ENCODE data around the gene INHBB. TPM values are rescaled to one million over a fixed set of nuclear protein-coding genes. Genes with fewer than 3 reads are reported as not detected.

The INHBB gene
- total RNA-seq, 6 donors from 2014 or later: 2.3 to 12.4 (median 8.0) TPM

DNA sequence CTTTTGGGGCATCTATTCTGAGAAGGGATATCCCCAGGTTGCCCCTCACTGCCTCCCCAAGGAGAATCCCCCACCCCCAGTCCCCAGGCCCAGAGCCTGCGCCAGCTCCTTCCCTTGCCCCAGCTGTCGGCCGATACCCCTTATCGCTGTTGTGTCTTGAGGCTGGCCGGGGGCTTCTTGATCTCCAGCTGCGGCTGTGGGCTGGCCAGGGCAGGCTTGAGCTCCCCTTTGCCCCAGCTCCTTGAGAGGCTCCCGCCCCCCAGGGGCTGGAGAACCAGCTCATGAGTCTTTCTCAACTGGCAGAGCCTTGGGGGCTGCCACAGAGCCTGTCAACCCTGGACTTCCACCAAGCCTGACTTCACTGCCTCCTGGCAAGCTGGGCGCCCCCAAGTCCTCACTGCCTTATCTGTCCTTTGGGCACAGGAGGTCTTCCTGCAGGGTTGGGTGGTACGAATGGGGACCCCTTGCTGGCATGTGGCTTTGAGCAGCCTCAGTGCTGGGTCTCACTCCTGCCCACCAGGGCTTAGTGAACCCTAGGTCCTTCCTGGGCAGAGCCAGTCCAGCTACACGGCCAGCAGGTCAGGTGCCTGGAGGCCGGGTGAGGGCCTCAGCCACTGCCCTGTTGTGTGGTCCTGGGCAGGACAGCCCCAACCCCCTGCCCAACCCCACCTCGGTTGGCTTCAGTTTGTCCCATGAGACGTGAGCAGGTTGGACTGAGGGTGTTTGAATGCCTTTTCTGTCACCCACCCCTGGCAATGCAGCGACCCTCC lies 29.5 kb downstream of the INHBB start:
- TF ChIP-seq, protein P1, sequence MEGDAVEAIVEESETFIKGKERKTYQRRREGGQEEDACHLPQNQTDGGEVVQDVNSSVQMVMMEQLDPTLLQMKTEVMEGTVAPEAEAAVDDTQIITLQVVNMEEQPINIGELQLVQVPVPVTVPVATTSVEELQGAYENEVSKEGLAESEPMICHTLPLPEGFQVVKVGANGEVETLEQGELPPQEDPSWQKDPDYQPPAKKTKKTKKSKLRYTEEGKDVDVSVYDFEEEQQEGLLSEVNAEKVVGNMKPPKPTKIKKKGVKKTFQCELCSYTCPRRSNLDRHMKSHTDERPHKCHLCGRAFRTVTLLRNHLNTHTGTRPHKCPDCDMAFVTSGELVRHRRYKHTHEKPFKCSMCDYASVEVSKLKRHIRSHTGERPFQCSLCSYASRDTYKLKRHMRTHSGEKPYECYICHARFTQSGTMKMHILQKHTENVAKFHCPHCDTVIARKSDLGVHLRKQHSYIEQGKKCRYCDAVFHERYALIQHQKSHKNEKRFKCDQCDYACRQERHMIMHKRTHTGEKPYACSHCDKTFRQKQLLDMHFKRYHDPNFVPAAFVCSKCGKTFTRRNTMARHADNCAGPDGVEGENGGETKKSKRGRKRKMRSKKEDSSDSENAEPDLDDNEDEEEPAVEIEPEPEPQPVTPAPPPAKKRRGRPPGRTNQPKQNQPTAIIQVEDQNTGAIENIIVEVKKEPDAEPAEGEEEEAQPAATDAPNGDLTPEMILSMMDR (IDR thresholded peaks at IDR 0.05): no peak
- no peak for TF ChIP-seq POLR2A (IDR thresholded peaks at IDR 0.05)
- H3K27me3 ChIP-seq: no peaks in the 10 kb centered on the region
- ATAC-seq (ENCODE audit: low FRiP score in 2 of 2): no peak
- WGBS, 2 donors: 85 to 92% methylated on average over 4 to 11 of the region's 14 CpGs
- H3K4me1 ChIP-seq: no peaks in the 10 kb centered on the region
- H3K27ac ChIP-seq: no peak overlapping the region
- H3K9me3 ChIP-seq: no peaks in the 10 kb centered on the region
- DNase-seq: no peak
- H3K4me3 ChIP-seq: no peak overlapping the region
- no peaks in the 10 kb centered on the region for H3K36me3 ChIP-seq

DNA sequence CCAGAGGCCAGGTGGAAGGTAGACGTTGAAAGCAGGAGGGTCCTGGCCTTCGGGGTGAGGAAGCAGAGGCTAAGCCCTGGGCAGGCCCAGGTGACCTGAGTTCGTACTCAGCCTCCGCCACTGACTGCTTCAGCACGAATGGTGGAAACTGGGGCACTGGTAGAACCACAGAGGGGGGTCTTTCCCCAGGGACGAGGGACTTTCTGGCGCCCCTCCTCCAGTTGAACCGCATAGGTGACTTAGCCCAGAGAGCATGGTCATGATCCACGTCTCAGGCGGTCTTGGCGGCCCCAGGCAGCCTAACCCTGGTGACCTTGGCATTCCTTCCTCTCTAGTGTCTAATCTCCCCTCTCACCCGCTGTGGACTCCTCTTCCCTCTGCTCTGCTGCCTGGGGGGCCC lies 30.2 kb downstream of the INHBB start:
- TF ChIP-seq POLR2AphosphoS5 (IDR thresholded peaks at IDR 0.05) (no peak), POLR2A (IDR thresholded peaks at IDR 0.05) (no peak)
- no peak for ATAC-seq (ENCODE audit: low FRiP score in 2 of 2)

GRCh38 chr2:120376679-120377640 lies 31.0 kb downstream of the INHBB start:
- Histone ChIP-seq H3K36me3 (no peaks in the 10 kb centered on the region), H3K4me1 (no peaks in the 10 kb centered on the region), H3K4me3 (no peak overlapping the region), H3K27ac (no peak overlapping the region), H3K9me3 (no peaks in the 10 kb centered on the region), H3K27me3 (no peaks in the 10 kb centered on the region)
- no peak for ATAC-seq (ENCODE audit: low FRiP score in 2 of 2)
- WGBS, 2 donors: 73 to 74% methylated on average over 9 to 17 of the region's 19 CpGs
- DNase-seq: no peak
- TF ChIP-seq POLR2AphosphoS5 (IDR thresholded peaks at IDR 0.05): no peak
- no peak for TF ChIP-seq EP300 (IDR thresholded peaks at IDR 0.05)
- TF ChIP-seq, protein P1 (IDR thresholded peaks at IDR 0.05): no peak
- no peak for TF ChIP-seq POLR2A (IDR thresholded peaks at IDR 0.05)

More for the DNA sequence above, 30.2 kb downstream of the INHBB start:
- no peaks in the 10 kb centered on the region for H3K4me1 ChIP-seq
- no peaks in the 10 kb centered on the region for H3K9me3 ChIP-seq
- no peak overlapping the region for H3K27ac ChIP-seq
- WGBS, 2 donors: 82 to 87% methylated on average over 12 of the region's 12 CpGs
- no peak for DNase-seq
- no peaks in the 10 kb centered on the region for H3K36me3 ChIP-seq
- H3K27me3 ChIP-seq: no peaks in the 10 kb centered on the region
- H3K4me3 ChIP-seq: no peak overlapping the region

DNA sequence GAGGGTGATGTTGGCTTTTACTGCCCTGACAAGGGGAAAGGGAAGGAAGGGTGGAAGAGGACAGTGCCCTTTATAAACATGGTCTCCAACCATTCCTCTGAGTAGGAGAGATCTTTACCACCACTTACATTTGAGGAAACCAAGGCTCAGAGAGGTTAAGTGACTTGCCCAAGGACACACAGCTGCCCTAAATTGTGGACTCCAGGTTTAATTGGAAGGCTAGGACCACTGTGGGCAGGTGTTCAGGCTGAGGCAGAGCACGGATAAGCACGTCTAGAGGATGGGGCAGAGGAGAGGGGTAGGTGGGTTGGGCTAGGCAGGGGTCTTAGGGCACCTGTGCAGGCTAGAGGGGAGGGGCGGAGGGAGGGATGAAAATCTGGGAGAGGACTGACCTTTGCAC lies 32.7 kb downstream of the INHBB start:
- DNase-seq (no peak), ATAC-seq (ENCODE audit: low FRiP score in 2 of 2) (no peak)
- no peaks in the 10 kb centered on the region for H3K36me3 ChIP-seq
- no peaks in the 10 kb centered on the region for H3K4me1 ChIP-seq
- H3K9me3 ChIP-seq: no peaks in the 10 kb centered on the region
- WGBS, 2 donors: 59 to 94% methylated on average over 3 of the region's 3 CpGs
- H3K4me3 ChIP-seq: no peak overlapping the region
- H3K27ac ChIP-seq: no peak overlapping the region
- no peaks in the 10 kb centered on the region for H3K27me3 ChIP-seq
- TF ChIP-seq EP300 (IDR thresholded peaks at IDR 0.05) (no peak), POLR2AphosphoS5 (IDR thresholded peaks at IDR 0.05) (no peak), POLR2A (IDR thresholded peaks at IDR 0.05) (no peak)
- TF ChIP-seq, protein P1 (IDR thresholded peaks at IDR 0.05): no peak
